SKM-1 (cell line): ENCODE measurements around the gene GPSM1.

Experiments used
- DNase-seq: peaks from one replicate; lab custom pipeline; 2025; ENCODE audit not compliant: unreplicated experiment; lab: John Stamatoyannopoulos, UW

The GPSM1 gene

DNA sequence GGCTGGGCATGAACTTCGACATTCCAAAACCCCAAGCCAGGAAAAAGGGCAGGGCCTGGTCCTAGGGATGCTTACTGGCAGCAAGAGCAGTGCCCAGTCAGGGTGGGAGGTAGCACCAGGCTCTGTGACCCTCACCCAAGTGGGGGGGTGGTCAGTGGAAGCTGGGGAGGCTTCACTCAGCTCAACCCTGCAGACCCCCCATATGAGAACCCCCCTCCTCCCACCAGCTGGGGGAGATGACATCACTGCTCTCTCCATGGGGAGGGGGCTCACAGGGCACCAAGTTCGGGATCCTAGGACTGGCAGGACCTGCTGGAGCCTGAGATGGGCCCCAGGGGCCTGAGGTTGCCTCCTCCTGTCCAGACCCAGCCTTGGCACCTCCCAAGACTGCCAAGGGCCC is 31.5 kb downstream of the GPSM1 start:
- no peak for DNase-seq

- DNase-seq, result no peak
Measured at GRCh38 chr9:136359774-136360718, 32.7 kb downstream of the GPSM1 start.

DNA sequence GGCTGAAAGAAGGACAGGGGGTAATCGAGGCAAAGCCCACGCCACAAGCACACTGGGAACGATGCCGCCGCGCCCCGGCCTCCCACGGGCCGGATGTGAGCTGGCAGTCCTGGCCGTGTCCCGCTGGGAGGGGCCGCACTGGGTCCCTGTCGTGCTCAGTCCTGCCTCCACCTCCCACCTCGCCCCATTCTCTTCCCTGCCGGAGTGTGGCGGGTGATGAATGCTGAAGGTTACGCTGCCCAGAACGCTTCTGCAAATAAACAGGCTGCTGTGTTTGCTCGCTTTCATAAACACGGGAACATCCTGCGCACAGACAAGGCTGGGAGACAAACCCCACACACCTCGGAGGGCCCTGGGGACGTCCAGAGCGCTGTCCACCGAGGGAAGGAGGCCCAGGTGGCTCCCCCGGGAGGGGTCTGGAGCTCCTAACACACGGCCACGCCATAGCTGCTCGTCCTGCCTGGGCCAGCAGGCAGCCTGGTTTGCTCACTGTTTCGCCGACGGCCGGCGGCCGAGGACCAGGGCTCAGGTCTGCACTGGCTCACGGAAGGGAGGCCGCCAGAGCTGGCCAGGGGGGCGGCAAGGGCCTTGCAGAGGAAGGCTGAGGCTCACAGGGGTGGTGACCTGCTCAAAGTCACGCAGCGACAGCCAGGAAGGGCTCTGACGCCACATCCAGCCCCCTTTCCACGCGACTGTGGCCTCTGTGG is 33.9 kb downstream of the GPSM1 start:
- DNase-seq, result no peak

GRCh38 chr9:136361754-136362449 is 34.6 kb downstream of the GPSM1 start:
- DNase-seq, result no peak

DNA sequence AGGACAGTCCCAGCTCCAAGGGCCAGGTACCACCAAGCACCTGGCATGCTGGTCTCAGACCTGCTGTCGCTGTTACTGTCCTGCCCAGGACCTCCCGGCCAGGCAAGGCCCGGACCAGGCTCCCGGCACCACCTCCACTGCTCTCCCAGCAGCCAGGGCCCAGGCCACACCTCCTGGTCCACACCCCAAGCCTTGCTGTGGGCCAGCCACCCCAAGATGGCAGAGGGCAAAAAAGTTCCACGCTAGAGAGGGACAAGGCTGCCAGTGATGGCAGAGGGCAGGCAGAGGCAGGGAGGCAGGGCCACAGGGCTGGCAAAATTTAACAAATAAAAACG is 35.1 kb downstream of the GPSM1 start:
- DNase-seq, result no peak

GRCh38 chr9:136363106-136363948 is 36.0 kb downstream of the GPSM1 start, which contains the start of gene DNLZ:
Gene DNLZ (minus strand): TSS chr9:136363744. CDS start chr9:136363714, 30 bp downstream.
- DNase-seq, result peak; percentile 91

GRCh38 chr9:136363949-136364748 is 36.8 kb downstream of the GPSM1 start:
- no peak for DNase-seq

DNA sequence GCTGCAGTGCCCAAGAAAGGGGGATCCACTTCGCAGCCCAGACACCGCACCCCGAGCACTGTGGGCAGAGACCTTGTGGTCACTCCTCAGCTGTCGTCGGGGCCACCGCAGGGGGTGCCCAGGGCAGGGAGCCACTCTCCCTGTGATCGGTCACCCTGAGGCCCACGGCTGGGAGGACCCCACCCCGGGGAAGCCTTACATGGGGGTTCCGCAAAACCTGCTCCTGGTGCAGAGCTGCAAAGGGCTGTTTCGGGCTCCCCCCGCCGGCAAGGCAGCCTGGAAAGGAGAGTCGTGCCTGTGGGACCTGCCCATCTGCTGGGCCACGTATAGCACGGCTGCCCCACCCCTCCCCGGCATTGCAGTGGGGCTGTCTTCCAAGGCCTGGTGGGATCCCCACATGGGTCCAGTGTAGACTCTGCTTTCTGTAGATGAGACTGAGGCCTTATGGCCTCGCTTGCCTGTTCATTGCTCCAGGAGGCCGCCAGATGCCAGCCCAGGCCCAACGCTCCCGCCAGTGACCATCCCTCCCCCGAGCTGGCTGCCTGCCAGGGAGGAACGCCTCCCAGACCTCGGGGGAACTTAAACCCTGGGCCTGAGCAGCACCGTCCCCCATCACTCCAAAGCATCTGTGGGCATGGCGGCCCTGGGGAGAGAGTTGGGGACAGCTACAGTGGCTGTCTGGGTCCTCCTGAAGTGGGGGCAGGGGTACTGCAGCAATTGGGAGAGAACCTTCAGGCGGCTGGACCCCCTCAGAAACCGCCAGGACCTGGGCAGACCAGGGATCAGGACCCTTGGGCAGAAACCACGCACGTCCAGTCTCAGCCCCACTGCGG is 37.8 kb downstream of the GPSM1 start:
- no peak for DNase-seq

GRCh38 chr9:136365775-136366222 is 38.5 kb downstream of the GPSM1 start:
- DNase-seq, result no peak

DNA sequence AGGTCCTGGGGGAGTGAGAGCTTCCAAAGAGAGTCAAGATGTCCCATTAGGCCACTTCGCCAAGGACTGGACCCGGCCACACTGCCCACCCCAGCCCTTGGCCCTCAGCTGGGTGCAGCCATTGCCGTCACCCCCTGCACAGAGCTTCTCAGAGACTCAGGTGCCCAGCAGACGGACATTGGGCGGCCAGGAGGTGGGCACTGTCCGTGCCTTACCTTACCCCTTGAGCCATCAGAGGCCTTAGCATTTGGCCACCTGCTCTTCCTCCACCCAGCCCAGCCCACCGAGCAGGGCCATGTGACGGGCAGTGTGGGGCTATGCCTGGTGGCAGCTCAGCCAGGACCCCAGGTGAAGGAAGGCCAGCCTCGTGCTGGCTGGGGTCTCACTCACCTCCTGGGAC is 39.5 kb downstream of the GPSM1 start:
- DNase-seq, result no peak

- DNase-seq, result no peak
Measured at GRCh38 chr9:136367296-136368145, 40.2 kb downstream of the GPSM1 start.

DNA sequence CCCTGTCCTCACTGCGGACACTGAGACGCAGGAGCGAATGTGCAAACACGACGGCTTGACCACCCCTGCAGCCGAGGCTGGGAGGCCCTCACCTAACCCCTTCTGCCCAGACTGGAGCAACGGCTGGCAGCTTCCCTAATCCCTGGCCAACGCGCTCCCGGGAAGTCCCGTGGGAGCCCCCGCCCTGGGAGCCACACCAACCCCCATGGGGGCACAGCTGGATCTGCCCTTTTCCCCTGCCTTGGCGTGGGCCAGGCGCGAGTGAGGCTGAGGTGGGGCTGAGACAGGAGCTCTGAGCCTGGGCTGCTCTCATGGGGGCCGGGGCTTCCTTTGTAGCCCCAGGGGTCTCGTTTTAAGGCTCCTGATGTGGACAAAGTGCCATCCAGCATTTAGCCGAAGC is 40.9 kb downstream of the GPSM1 start:
- no peak for DNase-seq

DNA sequence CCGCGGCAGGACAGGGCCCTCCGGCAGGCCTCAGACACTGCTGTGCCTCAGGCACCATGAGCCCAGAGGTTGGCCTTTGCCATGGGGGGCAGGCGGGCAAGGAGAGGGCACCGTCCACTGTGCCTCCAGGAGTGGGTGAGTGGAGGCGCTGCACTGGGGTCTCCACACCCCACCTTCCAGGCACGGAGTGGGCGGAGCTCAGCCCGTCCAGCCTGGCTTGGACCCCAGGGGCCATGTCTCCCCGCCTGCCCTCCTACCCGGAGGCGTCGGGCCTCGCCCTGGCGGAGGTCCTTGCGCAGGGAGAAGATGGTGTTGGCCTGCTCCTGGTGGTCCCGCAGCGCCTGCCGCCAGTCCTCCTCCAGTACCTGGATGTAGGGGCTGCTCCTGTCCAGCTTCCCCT is 42.7 kb downstream of the GPSM1 start:
- DNase-seq, result no peak

DNA sequence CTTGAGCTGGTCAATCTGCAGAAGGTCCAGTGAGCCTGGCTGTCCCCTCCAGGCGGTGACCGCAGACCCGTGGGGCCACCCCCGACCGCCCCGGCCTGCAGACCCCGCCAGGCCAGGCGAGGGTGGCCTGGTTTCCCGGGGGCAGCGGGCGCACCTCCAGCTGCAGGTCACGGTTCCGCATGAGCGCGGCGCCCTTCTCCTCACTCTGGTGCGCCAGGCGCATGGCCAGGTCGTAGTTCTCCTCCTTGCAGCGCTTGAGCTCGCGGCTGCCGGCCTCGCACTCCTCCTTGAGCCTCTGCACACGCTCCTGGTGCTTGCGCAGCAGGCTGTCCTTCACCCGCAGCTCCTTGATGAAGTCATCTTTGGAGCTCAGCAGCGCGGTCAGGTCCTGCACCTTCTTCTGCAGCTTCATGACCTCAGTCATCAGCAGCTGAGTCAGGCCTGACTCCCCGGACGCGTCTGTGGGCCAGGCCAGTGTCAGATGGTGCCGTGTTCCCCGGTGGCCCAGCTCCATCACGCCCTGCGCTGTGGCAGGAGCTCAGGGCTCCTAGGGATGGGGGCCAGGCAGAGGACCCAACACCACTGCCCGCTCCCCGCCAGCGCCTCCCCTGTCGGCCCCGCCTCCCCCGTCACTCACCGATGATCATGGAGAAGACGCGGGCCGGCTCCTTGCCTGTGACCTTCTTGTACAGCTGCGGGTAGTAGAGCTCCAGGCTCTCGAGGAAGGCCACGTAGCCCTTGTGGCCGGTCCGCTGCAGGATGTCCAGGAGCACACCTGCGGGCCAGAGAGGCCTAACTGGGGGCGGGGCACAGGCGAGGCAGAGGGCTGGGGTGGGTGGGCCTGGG is 43.6 kb downstream of the GPSM1 start:
- no peak for DNase-seq

- no peak for DNase-seq
Measured at GRCh38 chr9:136371533-136371880, 44.2 kb downstream of the GPSM1 start.

GRCh38 chr9:136372006-136372405 is 44.7 kb downstream of the GPSM1 start:
- no peak for DNase-seq

DNA sequence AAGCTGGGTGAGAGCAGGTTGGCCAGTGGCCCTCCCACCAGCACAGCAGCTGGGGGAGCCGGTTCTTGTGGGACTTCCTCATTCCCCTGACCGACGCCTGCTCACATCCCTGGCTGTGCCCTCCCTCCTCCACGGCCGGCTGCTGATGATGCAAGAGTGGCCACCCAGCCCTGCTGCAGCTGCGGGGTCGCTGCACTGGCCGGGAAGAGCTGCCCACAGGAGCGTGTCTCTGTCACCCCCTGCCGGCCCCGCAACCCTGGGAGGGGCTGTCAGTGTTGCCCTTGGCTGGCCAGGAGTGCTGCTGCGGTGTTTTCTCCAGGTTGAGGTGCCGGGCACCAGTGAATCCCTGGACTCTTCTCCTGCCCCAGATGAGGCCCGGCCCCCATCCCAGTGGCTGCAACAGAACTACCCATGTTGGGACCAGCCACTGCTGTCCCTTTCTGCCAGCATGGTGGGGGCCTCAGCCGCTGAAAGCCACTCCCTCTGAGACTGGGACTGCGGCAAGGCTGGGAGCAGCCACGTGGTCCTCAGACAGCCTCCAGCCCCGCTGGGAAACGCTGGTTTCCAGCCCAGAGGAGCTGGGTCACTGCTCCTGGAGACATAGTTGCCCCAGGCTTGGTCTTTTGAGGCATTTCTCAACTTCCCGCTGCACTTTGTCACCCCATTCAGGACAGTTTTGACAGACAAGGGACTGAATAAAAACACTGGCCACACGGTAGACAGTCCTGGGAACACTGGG is 45.4 kb downstream of the GPSM1 start:
- DNase-seq, result peak; percentile 76
